ENCODE data around the gene ATL3. TPM values are rescaled to one million over a fixed set of nuclear protein-coding genes. Genes with fewer than 3 reads are reported as not detected.

Gene ATL3
- total and polyA plus RNA-seq, 2 of the 4 experiments (the other 2 are of a cell fraction): 19.9 to 131 TPM

GRCh38 chr11:63672936-63673539 is 1.9 kb upstream of the ATL3 start:
- Histone ChIP-seq H3K4me1 (ENCODE audit: control insufficient read depth, insufficient read depth, low read length) (peaks cover 8% of the 10 kb centered on the region), H3K18ac (ENCODE audit: low read depth, low read length) (peak overlapping the region; percentile 19; the same call in 1 of the 2 replicates), H4K20me1 (ENCODE audit: insufficient read depth, low read length) (peaks cover 3% of the 10 kb centered on the region), H3K4me3 (ENCODE audit: insufficient read depth, low read depth, low read length) (no peak overlapping the region), H3K14ac (replicated peaks; ENCODE audit: low read depth, low read length) (peak overlapping the region; percentile 47; the same call in 1 of the 2 replicates), H2BK120ac (ENCODE audit: low read depth, low read length) (peak overlapping the region; percentile 26; the same call in 1 of the 2 replicates), H3K23ac (ENCODE audit: low read depth, low read length) (no peak overlapping the region), H2AFZ (replicated peaks; ENCODE audit: low read length, poor library complexity) (peak overlapping the region; percentile 46), H3K9me3 (ENCODE audit: control insufficient read depth, insufficient read depth, low read length) (no peaks in the 10 kb centered on the region), H3K56ac (ENCODE audit: extremely low read depth, insufficient read depth, low read length) (no peak overlapping the region), H3K36me3 (ENCODE audit: control insufficient read depth, insufficient read depth, low read length) (no peaks in the 10 kb centered on the region), H3K9ac (ENCODE audit: low read depth, low read length) (no peak overlapping the region; the same call in 1 of the 2 replicates), H3K27me3 (ENCODE audit: control insufficient read depth, insufficient read depth, low read length) (no peaks in the 10 kb centered on the region), H3K27ac (ENCODE audit: insufficient read depth, low read length) (no peak overlapping the region), H4K5ac (ENCODE audit: low read depth, low read length) (peak overlapping the region; percentile 25; the same call in 1 of the 2 replicates), H2BK15ac (ENCODE audit: low read depth, low read length) (no peak overlapping the region), H3K9me1 (ENCODE audit: insufficient read depth, low read length) (peaks cover 3% of the 10 kb centered on the region; the same call in 1 of the 2 replicates), H3K4ac (ENCODE audit: low read depth, low read length) (peak overlapping the region; percentile 30; the same call in 1 of the 2 replicates), H2BK20ac (ENCODE audit: low read depth, low read length) (0 out of 2 replicates have a peak overlapping the region, but pooled peaks have one; percentile 16), H3K79me1 (ENCODE audit: low read depth in 1 of 2, low read length in 2 of 2) (peaks cover 5% of the 10 kb centered on the region in 2 experiments; a peak in 2 of 4 replicates), H2AK9ac (replicated peaks; ENCODE audit: low read depth, low read length, poor library complexity) (no peak overlapping the region), H2AK5ac (ENCODE audit: low read depth, low read length) (peak overlapping the region; percentile 11; the same call in 1 of the 2 replicates), H4K91ac (ENCODE audit: insufficient read depth, low read depth, low read length) (no peak overlapping the region), H2BK5ac (ENCODE audit: low read depth, low read length, poor library complexity, severe bottlenecking) (peak overlapping the region; percentile 33), H4K8ac (ENCODE audit: low read depth in 2 of 2, low read length in 2 of 2) (peak overlapping the region in 1 of 2 experiments; percentile 6; a peak in 2 of 4 replicates), H3K4me2 (ENCODE audit: low read depth, low read length) (peak overlapping the region; percentile 35; the same call in 1 of the 2 replicates)
- dilution Hi-C loops (cut with HindIII; ENCODE audit: low sequenced_read_pairs, unreplicated experiment) (no loop called here), intact Hi-C loops (cut with micrococcal nuclease) (no loop called here), in situ Hi-C loops (cut with MboI; ENCODE audit: low sequenced_read_pairs) (loop anchor here (25.0 kb wide), 1 partner anchor 786 kb away; the partner anchor contains the start of gene SLC3A2)
- ChIA-PET POLR2A (ENCODE audit: unreplicated experiment) (no interaction called here), CTCF (no interaction called here)
- TF ChIP-seq ELK1 (IDR thresholded peaks at IDR 0.05; ENCODE audit: borderline replicate concordance, low read depth, low read length) (no peak), POLR2A (IDR thresholded peaks at IDR 0.05; ENCODE audit: low read depth, low read length) (no peak), FOS (IDR thresholded peaks at IDR 0.05; ENCODE audit: low read depth, low read length) (no peak), BHLHE40 (IDR thresholded peaks at IDR 0.05; ENCODE audit: low read depth, low read length) (no peak), CEBPB (IDR thresholded peaks at IDR 0.05; ENCODE audit: low read depth, low read length) (peak; percentile 43; the same call in 1 of the 2 replicates), SMC3 (IDR thresholded peaks at IDR 0.05; ENCODE audit: low read depth, low read length) (no peak)
- ATAC-seq (ENCODE audit: low read depth) (no peak), DNase-seq (no peak)
- WGBS, 2 experiments (ENCODE audit: extremely low coverage in 2 of 2, insufficient read length in 1 of 2): no CpG with 5 or more reads among the region's 1 CpG
- BruUV-seq (replicated peaks): no TSS peak
